Amniotic stem cell (primary cell): ENCODE measurements around the gene LONP2.
A peak's percentile ranks its signal among the peaks of the same experiment; 100 is the strongest.

Experiments used
- DNase-seq: peaks from one replicate; lab custom pipeline; 2025; lab: John Stamatoyannopoulos, UW

LONP2 gene, protein sequence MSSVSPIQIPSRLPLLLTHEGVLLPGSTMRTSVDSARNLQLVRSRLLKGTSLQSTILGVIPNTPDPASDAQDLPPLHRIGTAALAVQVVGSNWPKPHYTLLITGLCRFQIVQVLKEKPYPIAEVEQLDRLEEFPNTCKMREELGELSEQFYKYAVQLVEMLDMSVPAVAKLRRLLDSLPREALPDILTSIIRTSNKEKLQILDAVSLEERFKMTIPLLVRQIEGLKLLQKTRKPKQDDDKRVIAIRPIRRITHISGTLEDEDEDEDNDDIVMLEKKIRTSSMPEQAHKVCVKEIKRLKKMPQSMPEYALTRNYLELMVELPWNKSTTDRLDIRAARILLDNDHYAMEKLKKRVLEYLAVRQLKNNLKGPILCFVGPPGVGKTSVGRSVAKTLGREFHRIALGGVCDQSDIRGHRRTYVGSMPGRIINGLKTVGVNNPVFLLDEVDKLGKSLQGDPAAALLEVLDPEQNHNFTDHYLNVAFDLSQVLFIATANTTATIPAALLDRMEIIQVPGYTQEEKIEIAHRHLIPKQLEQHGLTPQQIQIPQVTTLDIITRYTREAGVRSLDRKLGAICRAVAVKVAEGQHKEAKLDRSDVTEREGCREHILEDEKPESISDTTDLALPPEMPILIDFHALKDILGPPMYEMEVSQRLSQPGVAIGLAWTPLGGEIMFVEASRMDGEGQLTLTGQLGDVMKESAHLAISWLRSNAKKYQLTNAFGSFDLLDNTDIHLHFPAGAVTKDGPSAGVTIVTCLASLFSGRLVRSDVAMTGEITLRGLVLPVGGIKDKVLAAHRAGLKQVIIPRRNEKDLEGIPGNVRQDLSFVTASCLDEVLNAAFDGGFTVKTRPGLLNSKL

DNA sequence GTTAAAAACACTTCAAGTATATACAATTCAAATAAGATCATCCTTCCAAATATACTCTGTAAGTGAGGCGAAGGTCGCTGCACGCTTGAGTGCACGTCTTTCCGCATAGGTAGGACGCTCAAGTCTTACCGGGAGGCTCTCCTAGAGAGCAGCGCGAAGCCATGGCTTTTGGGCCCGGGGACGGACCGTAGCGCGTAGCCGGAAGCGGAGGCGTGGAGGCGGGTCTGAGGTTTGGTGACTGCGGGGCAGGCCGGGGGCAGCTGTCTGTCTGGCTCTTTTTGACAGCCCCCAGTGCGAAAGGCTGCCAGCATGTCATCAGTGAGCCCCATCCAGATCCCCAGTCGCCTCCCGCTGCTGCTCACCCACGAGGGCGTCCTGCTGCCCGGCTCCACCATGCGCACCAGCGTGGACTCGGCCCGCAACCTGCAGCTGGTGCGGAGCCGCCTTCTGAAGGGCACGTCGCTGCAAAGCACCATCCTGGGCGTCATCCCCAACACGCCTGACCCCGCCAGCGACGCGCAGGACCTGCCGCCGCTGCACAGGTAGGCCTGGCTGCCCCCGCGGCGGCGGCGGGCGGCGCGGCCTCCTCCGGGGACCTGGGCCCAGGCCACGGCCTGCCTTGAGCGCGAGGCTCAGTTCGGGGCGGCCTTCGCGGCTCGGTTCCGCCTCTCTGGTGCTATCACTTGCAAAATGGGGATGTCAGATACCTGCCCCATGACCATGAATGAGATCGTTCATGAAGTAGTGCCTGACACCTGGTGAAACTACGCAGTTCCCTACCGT lies at the start of gene LONP2:
Gene LONP2, plus strand, starts transcription at position 221 of the 783 bp plus-strand sequence. Its CDS starts 89 bp downstream, at position 310.
- DNase-seq, result peak; percentile 55

DNA sequence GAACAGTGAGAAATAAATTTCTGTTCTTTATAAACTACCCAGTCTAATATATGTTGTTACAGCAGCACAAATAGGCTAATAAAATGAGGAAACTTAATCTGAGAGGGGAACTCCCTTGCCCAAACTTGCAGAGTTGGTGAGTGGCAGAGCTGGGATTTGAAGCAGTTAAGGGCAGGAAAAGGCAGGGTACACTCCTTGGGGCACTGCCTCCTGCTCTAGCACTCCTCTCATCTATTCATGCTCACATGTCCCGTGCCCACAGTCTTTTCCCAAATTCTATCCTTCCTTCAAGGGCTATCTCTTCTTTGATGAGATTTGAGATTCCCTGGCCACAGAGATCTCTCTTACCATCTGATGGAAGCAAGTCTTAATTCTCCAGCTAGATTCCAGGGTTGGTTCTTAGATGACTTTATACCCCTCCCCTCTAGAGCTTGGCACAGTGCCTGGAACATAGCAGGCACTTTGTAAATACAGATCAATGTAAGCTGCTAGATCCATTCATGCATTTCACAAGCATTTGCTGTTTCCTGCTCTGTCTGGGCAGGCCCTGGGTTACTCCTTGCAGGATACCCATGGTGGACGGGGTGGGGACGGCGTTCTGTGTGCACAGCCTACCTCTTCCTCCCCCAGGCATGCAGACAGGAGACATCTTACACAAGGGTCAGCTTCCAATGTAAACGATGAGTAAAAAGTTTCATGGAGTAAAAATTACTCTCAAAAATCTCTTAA lies 49.1 kb upstream of the LONP2 start:
- DNase-seq, result no peak

DNA sequence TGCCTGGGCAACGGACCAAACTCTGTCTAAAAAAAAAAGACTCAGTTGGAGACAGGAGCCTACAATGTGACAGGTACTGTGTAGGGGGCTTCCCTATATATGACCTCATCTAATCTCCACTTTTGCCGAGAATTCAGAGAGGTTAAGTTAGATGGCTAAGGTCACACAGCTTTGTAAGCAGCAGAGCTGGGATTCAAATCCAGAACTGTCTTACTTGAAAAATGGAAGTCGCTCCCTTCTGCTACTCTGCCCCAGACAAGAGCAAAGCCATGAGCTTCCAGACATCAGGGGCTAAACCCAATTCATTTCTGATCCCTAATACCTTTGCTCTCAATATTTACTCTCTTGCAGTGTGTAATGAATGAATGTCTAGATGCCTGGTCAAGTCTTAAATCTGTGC lies 46.8 kb upstream of the LONP2 start:
- DNase-seq, result no peak

DNA sequence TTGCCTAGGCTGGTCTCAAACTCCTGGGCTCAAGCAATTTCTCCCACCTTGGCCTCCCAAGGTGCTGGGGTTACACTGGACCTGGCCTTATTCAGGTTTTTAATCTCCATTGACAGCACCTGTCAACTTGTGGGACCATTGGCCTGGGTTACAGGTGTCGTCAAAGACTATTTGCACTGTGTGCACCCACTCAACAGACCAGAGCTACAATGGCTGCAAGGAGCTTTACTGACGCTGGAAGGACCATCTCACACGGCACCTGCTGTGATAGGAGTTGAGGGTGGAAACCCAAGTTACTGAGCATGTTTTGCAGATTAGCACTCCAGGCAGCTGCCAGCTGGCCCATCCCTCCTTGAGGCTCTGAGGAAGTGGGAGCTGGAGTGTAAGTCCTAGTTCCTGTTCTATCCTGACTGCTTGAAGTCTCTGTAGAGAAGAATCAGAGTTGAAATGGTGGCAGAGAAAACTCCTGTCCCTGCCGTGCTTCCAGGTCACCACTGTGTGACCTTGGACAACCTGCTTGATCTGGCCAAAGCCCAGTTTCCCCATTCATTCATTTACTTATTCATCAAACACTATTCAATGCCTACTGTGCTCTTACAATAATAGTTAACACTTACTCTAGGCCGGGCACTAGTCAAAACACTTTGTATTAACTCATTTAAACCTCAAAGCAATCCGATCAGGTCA lies 42.4 kb upstream of the LONP2 start:
- DNase-seq, result no peak

DNA sequence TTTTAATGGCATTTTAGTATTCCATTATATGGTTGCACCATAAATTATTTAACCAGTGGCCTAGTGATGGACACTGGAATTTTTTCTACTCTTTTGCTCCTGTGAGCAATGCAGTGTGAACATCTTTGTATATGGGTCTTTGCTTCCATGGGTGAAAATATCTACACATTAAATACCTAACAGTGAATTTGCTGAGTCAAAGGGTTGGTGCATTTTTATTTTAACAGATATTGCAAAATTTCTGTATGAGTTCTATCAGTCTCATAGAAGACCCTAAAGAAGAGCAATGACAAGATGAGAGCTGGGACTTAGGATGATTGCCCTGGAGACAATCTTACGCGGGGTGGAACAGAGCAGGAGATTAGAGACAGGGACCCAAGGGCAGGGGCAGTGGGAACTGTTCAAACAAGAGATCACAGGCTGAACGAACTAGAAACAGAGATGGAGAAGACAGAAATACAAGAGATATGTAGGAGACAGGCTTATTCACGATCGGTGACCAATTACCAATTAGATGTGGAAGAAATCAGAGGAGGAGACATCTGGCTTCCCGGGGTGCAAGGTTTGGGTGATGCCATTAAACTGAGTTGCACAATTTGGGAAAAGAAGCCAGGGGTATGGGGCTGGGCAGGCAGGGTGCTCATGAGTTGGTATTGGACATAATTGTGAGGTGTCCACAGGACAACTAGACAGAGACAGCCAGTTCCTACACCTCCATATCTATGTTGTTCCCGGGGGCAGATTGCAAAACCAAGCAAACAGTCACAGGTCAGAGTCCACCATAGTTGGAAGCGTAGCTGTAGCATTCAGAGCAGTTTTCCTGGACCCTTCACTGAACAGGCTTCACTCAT lies 39.9 kb upstream of the LONP2 start:
- no peak for DNase-seq

DNA sequence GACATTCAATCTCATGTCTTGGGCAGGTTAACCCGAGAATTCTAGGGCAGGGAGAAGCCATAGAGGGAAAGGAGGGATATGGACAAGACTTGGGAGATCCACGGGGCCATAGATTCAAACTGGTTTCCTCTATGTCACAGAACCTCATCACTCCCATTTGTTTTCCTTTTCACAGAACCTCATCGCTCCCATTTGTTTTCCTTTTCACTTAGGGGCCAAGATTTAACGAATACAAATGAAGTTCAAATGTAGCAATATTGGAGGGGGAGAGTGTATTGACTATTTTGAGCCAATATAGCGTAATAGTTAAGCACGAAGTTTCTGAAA lies 39.3 kb upstream of the LONP2 start:
- no peak for DNase-seq

DNA sequence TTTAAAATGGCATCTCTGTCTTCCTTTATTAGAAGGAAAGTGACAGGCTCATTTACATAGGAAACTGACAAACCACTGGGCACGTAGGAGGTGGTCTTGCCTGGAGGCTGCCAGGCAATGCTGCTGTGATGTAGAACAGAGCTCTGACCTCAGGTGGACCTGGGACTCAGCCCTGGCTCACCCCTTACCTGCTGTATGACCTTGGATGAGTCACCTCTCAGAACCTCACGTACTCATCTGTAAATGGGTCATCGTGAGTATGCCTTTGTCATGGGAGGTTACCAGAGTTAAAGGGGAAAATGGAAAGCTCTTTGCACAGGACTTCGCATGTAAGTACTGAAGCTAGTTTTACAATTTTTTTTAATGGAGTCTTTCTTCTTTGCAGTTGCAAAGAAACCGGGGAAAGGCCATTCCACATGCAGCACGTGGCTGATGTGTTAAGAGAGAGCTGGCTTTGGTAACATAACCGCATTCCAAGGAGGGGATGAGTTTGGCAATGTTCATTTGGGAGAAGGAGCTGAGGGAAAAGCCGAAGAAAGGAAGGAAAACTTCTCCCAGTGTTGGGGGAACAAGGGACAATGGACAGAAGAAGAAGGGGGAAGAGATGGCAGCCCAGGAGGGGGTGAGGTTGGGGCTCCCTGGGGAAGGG lies 37.4 kb upstream of the LONP2 start:
- no peak for DNase-seq

DNA sequence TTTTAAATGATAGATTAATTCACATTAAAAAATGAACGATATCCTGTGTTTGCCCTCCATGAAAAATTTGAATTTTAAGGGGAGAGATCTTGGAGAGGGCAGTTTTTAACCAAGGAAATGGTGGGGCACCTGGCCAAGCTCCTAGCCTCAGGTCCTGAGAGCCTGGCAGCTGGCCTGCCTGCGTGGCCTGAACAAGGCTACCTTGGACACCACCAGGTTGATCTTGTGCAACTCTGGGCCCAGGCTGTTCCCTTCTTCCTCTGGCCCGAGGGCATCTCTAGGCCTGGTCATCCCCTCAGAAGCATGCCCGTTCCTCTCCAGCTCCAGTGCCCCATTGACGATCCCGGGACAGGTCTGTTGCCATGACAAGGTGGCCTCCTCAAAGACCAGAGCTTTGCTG lies 33.4 kb upstream of the LONP2 start:
- DNase-seq, result no peak

DNA sequence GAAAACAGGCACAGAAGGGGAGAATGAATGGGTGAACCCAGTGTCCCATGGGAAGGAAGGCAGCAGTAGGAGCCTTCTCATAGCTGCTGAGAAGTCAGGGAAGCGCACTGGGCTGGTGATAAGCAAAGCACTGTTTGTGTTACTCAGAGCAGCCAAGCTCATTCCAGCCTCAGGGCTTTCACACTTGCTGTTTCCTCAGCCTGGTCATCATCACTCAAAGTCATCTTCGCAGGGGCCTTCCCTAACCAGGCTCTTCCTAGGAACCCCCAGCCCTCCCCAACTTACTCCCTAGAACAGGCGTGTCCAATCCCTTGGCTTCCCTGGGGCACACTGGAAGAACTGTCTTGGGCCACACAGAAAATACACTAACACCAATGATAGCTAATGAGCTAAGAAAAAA lies 32.1 kb upstream of the LONP2 start:
- no peak for DNase-seq

DNA sequence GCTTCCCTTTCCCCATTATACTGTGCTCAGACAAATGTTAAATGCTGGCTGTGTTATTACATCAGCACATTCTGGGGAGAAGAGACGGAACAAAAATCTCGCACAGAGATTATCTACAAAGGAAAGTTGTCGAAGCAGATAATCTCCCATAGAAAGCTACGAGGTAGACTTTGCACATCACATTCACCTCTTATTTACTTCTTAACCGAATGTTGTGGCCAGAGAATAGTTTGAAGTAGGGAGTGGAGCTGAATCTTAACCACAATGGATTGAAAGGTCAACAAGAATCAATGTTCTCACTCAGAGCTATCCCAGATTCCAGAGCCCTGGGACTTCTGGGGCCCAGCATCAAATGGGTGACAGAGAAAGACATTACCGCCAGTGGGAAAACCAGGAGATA lies 28.4 kb upstream of the LONP2 start:
- DNase-seq, result no peak

DNA sequence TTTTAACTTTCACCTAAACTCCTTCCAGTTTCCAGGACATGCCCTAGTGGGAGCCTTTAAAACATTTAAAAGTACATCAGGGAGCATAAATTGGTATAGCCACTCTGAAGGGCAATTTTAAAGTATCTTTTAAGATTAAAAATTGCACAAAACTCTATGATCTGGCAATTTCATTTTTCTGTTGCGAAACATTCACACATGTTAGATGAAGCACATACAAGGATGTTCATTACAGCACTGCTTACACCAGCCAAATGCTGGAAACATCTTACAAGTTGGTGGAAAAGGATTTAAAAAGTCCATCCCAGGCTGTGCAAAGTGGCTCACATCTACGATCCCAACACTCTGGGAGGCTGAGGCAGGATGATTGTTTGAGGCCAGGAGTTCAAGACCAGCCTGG lies 26.4 kb upstream of the LONP2 start:
- DNase-seq, result no peak

DNA sequence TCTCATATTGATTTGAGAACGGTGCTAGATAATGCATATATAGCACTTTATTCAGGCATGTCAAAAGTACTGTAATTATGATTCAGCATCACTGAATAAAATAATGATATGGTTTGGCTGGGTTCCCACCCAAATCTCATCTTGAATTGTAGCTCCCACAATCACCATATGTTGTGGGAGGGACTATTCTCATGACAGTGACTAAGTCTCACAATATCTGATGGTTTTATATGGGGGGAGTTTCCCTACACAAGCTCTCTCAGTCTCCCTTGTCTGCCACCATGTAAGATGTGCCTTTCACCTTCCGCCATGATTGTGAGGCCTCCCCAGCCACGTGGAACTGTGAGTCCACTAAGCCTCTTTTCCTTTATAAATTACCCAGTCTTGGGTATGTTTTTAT lies 25.6 kb upstream of the LONP2 start:
- DNase-seq, result no peak

DNA sequence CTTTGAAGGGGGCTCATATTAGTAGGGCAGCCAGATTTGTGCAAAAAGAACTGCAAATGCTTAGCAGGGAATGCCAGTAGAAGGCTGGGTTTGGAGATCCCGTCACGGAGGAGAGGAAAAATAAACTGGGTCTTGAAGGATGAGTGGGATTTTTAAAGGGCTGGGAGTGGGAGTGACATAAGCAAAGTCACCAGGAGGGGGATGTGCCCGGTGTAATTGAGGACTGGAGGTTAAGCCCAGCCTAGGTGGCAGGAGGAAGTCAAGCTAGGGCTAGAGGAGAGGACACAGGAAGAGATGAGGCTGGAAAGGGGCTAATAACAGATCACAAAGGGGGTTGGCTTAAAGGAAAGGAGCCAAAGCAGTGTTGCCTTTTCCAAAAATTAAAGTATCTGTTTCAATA lies 23.2 kb upstream of the LONP2 start:
- DNase-seq, result no peak

DNA sequence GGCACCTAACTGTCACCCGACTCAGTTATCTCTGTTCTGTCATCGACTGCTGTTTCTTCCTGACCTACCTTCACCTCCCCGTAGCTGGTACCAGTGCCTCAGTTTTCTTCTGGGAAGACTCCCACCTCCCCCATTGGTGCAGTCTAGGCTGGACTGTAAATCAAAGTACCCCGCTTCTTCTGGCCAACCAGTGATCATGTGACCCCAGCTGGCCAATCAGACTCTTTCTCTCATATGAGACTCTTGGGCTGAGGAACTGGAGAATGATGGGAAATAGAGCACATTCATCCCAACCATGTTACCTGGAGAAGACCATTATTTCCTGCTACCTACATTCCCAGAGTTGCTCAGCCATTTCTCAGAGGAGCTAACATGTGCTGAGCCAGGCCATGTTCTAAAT lies 20.6 kb upstream of the LONP2 start:
- no peak for DNase-seq

DNA sequence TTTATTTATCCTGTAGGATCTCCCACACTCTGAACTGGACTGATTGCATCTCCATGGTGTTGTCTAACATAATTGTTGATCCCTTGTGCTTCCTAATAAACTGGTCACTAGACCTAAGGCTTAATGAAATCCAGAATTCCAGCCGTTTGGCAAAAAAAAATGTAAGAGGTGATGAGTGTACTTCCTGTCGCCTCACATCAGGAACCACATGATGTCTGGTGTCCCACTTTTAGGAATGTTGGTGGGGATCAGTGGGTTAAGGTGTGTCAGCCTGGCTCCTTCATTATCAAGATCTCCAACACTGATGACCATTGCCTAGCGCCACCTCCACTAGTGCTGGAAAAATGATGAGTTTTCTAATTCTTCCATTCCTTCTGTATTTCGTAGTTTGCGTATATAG lies 18.6 kb upstream of the LONP2 start:
- DNase-seq, result no peak

DNA sequence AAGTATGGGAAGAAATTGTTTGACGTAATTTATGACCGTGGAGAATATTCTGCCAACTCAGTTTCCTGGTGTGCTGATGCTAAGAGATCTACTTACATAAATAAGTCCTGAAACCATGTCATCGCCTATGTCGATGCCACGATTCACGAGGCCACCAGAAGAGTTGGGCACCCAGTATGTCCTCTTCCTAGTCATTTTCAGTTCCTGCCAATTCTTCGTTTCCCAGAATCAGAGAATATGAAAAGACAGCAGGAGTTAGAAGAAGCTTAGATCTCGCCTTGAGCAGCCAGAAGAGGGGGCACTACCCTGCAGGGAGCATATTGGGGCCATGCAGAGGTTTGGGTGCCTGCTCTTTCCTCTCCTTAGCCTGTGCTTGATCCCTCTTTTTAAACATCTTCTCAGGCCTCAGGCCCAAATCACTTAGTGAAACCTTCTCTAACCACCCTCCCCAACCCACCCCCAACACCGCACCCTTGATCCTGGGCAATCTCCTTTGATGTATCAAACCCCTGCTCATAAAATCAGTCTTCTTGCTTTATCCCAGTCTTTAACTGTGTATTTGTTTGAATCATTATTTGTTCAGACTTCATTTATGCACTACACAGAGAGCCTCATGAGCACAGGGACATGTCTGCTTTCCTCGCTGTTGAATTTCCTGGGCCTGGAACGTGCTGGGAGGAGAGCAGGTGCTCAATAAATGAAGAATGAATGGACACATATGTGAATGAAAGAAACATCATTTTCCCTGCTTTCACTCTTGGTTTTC lies 12.2 kb upstream of the LONP2 start:
- DNase-seq, result no peak

DNA sequence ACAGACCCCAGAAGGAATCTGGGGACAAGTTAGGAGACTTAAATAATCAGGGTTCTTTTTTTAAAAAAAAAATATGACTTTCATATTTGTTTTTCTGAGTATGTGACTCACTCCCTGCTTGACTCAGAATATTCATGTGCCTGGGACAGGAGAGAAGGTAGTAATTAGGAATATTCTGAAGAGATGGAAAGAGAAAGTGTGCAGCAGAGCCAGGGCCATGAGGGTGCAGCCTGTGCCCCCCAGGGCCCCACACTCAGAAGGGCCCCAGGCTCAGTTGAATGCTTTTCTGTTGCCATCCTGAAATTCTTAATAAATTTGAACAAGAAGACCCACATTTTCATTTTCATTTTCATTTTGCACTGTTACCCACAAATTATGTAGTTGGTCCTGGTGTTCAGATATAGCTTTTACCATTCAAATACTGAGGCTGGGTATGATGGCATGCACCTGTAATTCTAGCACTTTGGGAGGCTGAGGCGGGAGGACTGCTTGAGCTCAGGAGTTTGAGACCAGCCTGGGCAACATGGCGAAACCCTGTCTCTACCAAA lies 11.5 kb upstream of the LONP2 start:
- no peak for DNase-seq

DNA sequence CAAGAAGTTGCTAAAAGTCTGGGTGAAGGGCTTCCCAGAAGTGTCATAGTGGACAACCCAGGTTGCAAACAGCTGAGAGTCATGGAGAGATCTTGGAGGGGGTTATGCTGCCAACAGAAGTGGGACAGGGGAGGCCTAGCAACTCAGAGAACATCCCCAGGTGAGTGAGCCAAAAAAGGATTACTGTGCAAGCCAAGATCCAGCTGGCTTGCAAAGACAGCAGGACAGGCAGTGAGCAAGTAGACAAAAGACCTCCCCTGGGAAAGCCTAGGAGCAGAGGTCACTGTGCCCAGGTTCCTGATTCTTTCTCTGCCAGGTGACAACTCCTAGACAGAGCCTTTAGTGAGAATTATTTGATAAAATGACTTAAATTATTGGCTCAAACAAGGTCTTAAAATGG lies 9.5 kb upstream of the LONP2 start:
- DNase-seq, result no peak

DNA sequence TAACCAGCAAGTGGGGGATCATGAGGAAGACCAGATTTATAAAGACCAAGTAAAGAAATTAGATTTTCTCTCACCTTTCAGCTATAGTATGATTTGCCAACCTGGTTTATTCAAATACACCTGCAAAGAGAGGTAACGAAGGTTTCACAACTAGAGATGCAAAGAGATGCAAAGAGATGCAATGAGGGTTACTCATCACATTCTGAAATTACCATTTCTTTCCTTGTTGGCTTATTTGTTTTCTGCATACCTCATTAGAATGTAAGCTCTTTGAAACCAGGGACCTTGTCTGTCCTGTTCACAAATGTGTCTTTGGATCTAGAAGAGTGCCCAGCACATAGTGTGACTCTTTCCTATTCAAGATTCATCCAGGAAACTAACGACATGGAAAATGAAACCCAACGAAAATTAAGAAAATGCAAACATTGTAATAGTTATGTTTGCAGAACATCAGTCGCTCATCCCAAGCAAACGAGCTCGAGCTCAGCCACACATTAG lies 9.0 kb upstream of the LONP2 start:
- DNase-seq, result no peak
